Esophagus squamous epithelium (tissue), 5 donors: ENCODE results near the gene ESPL1. TPM values are rescaled to one million over a fixed set of nuclear protein-coding genes. Genes with fewer than 3 reads are reported as not detected.

Source experiments
- DNase-seq: peaks from one replicate; lab custom pipeline; 2025; lab: John Stamatoyannopoulos, UW
- H3K27ac ChIP-seq, 4 donors: fragments of 200-600 bp; sonication (generic); one replicate each; pipeline ENCODE4 v1.5.1; 2016 to 2019; ENCODE audit warnings: mild to moderate bottlenecking in 1 of 4
- H3K27me3 ChIP-seq, 4 donors: fragments of 200-600 bp; sonication (generic); 1 replicate in 3 of 4; 2 replicates in 1 of 4; pipeline versions ENCODE4 v1.5.1 to v1.6.0; 2017 to 2021; ENCODE audit warnings: antibody characterized with exemption in 1 of 4
- H3K36me3 ChIP-seq, 3 donors: fragments of 200-600 bp; sonication (generic); one replicate each; pipeline ENCODE4 v1.5.1; 2016 to 2019
- H3K4me1 ChIP-seq, 3 donors: fragments of 200-600 bp; sonication (generic); one replicate each; pipeline ENCODE4 v1.5.1; 2017 to 2019
- H3K4me3 ChIP-seq, 4 donors: fragments of 200-600 bp; sonication (generic); 1 replicate in 3 of 4; 2 replicates in 1 of 4; pipeline ENCODE4 v1.5.1; 2016 to 2019; ENCODE audit warnings: mild to moderate bottlenecking in 2 of 4, moderate library complexity in 1 of 4
- H3K9me3 ChIP-seq, 3 donors: fragments of 200-600 bp; sonication (generic); one replicate each; pipeline ENCODE4 v1.5.1; 2016 to 2019
- CTCF ChIP-seq, 6 experiments: fragments of 450-650 bp in 4 of 6; fragments of 200-600 bp in 2 of 6; sonication (generic) in 2 of 6; IDR thresholded peaks; one replicate each; pipeline ENCODE4 v1.5.1; 2016 to 2019; ENCODE audit warnings: antibody characterized with exemption in 6 of 6, mild to moderate bottlenecking in 4 of 6, moderate library complexity in 4 of 6
- POLR2A ChIP-seq, 4 donors: fragments of 450-650 bp; IDR thresholded peaks; one replicate each; pipeline ENCODE4 v1.6.1; 2017; ENCODE audit warnings: antibody characterized with exemption in 4 of 4, mild to moderate bottlenecking in 4 of 4, moderate library complexity in 3 of 4
- WGBS, 2 donors: methylation state at CpG; one replicate each; pipeline ENCODE4 v1.1.5; 2018; 5-methylcytosine and 5-hydroxymethylcytosine counted together
- intact Hi-C: fragments of 100-400 bp; cut with DNase I; formaldehyde crosslinking; loops from one replicate; pipeline ENCODE4 v1.15.0; 2022
- total RNA-seq, 4 donors: library from RNA; depleted of rRNA; stranded (reverse); fragments of >200 nt; gene quantifications; one replicate each; pipeline ENCODE4 v1.1.0, GENCODE V29; 2016
- donor health status: DM: yes; HTN: yes; CAD: no.

The ESPL1 gene
- total RNA-seq, 4 donors from 2014 or later = 32.2 to 85.6 (median 48.0) TPM

GRCh38 chr12:53234271-53234914 is 33.7 kb upstream of the ESPL1 start:
- Histone ChIP-seq H3K27me3 (no peaks in the 10 kb centered on the region), H3K36me3 (no peaks in the 10 kb centered on the region), H3K4me3 (no peak overlapping the region), H3K27ac (peak overlapping the region; percentile 95 to 100 (median 98)), H3K9me3 (no peaks in the 10 kb centered on the region), H3K4me1 (peaks cover 34 to 75% (median 49%) of the 10 kb centered on the region in 3 donors)
- TF ChIP-seq POLR2A (IDR thresholded peaks at IDR 0.05) (no peak), CTCF (IDR thresholded peaks at IDR 0.05) (no peak)
- intact Hi-C loops = no loop called here
- 15 to 29% methylated on average over 4 to 9 of the region's 12 CpGs for WGBS, 2 donors
- DNase-seq = no peak

- no peak for DNase-seq
Measured at GRCh38 chr12:53235164-53235563, 32.9 kb upstream of the ESPL1 start.

GRCh38 chr12:53235742-53236442 is 32.2 kb upstream of the ESPL1 start:
- Histone ChIP-seq H3K4me3 (no peak overlapping the region), H3K36me3 (no peaks in the 10 kb centered on the region), H3K4me1 (peaks cover 34 to 60% (median 38%) of the 10 kb centered on the region in 3 donors), H3K9me3 (no peaks in the 10 kb centered on the region), H3K27ac (peak overlapping the region; percentile 21 to 100 (median 60)), H3K27me3 (no peaks in the 10 kb centered on the region)
- TF ChIP-seq CTCF (IDR thresholded peaks at IDR 0.05) (no peak), POLR2A (IDR thresholded peaks at IDR 0.05) (no peak)
- no peak for DNase-seq
- intact Hi-C loops = no loop called here
- 37 to 47% methylated on average over 9 of the region's 9 CpGs for WGBS, 2 donors

More at GRCh38 chr12:53235164-53235563, 32.9 kb upstream of the ESPL1 start:
- H3K4me3 ChIP-seq = no peak overlapping the region
- H3K9me3 ChIP-seq = no peaks in the 10 kb centered on the region
- H3K27me3 ChIP-seq = no peaks in the 10 kb centered on the region
- no peaks in the 10 kb centered on the region for H3K36me3 ChIP-seq
- TF ChIP-seq CTCF (IDR thresholded peaks at IDR 0.05) (no peak), POLR2A (IDR thresholded peaks at IDR 0.05) (no peak)
- peak overlapping the region in 3 of 4 donors; percentile 95 to 100 (median 98) for H3K27ac ChIP-seq
- intact Hi-C loops = no loop called here
- H3K4me1 ChIP-seq = peaks cover 34 to 68% (median 41%) of the 10 kb centered on the region in 3 donors
- WGBS, 2 donors = 33 to 39% methylated on average over 3 of the region's 3 CpGs

- DNase-seq = no peak
- H3K36me3 ChIP-seq = no peaks in the 10 kb centered on the region
- no peak for TF ChIP-seq CTCF (IDR thresholded peaks at IDR 0.05)
- no peak for TF ChIP-seq POLR2A (IDR thresholded peaks at IDR 0.05)
- intact Hi-C loops = no loop called here
- no peak overlapping the region for H3K4me3 ChIP-seq
- peaks cover 34 to 54% (median 38%) of the 10 kb centered on the region in 3 donors for H3K4me1 ChIP-seq
- no peaks in the 10 kb centered on the region for H3K9me3 ChIP-seq
- H3K27ac ChIP-seq = peak overlapping the region in 3 of 4 donors; percentile 23 to 100 (median 98)
- WGBS, 2 donors = 73 to 80% methylated on average over 1 of the region's 1 CpG
- no peaks in the 10 kb centered on the region for H3K27me3 ChIP-seq
Measured at GRCh38 chr12:53236443-53237111, 31.5 kb upstream of the ESPL1 start.
